G401.6 (cell line): ENCODE results near the gene CAMTA1.

Experiments
- FAIRE-seq: peaks from 2 replicates; lab custom pipeline; 2012; peaks lifted over from hg19 to GRCh38; lab: Jason Lieb, UNC

The CAMTA1 gene

GRCh38 chr1:6958407-6959030, 173.3 kb downstream of the CAMTA1 start:
- no peak for FAIRE-seq

GRCh38 chr1:6959491-6959890, 174.2 kb downstream of the CAMTA1 start:
- FAIRE-seq = no peak

GRCh38 chr1:6960291-6960811, 175.1 kb downstream of the CAMTA1 start:
- FAIRE-seq = no peak

DNA sequence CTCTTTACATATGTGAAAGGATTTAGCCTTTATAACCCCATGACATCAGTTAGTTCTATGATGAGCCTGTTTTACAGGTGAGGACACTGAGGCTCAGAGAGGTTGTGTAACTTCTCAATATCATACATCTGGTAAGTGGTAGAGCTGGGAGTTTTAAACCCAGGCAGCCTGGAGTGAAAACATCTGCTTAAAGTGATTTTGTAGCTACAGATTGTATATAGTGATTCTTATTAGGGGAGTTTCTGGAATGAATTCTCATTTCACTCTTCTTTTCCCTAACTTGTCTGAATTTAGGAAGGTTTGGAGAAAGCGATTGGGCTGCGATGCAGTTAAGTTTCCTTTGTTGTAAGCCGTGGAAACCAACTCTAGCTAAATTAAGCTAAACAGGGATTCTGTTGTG, 175.6 kb downstream of the CAMTA1 start:
- no peak for FAIRE-seq

GRCh38 chr1:6961289-6961688, 176.0 kb downstream of the CAMTA1 start:
- no peak for FAIRE-seq

- FAIRE-seq = no peak
Observed at GRCh38 chr1:6961905-6962477, 176.7 kb downstream of the CAMTA1 start.

DNA sequence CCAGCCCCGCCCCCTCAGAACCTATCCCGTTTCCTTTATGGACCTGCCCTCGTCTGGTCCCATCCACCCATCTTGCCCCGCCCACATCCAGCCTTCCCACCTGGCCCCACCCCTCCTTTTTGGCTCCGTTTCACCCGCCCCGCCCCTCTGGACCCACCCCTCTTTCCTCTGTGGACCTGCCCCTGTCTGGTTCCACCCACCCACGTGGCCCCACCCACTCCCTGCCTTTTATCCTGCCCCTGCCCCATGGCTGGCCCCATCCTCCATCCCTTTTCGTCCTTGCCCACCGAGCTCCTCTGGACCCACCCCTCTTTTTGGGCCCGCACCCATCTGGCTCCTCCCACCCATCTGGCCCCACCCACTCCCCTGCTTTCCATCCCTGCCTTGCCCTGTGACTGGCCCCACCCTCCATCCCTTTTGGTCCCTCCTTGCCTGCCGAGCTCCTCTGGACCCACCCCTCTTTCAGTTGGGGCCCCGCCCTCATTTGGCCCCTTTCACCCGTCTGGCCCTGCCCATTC, 177.3 kb downstream of the CAMTA1 start:
- FAIRE-seq = no peak

- peak; percentile 19 for FAIRE-seq
Observed at GRCh38 chr1:6962996-6963911, 178.0 kb downstream of the CAMTA1 start.

DNA sequence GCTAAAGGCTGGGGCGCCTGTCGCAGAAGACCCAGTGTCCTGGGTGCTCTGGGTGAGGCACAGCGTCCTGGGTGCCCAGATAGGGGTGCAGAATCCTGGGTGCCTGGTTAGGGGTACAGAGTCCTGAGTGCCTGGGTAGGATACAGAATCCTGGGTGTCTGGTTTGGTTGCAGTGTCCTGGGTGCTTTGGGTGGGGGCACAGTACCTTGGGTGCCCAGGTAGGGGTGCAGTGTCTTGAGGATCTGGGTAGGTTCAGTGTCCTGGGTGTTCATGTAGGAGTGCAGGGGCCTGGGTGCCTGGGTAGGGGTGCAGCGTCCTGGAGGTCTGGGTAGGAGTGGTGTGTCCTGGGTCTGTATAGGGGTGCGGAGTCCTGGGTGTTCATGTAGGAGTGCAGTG, 178.7 kb downstream of the CAMTA1 start:
- no peak for FAIRE-seq

- no peak for FAIRE-seq
Observed at GRCh38 chr1:6965083-6965934, 180.1 kb downstream of the CAMTA1 start.

GRCh38 chr1:6965935-6966241, 180.6 kb downstream of the CAMTA1 start:
- FAIRE-seq = no peak

DNA sequence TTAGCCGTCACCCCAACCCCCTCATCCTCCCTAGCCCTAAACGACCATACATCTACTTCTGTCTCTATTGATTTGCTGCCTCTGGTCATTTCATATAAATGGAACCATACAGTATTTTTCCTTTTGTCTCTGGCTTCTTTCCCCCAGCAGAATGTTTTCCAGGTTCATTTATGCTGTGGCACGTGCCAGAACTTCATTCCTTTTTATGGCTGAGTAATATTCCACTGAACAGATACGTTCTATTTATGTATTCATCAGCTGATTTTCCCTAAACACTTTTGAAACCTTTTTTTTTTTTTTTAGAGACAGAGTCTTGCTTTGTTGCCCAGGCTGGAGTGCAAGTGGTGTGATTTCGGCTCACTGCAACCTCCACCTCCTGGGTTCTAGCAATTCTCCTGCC, 181.1 kb downstream of the CAMTA1 start:
- no peak for FAIRE-seq

DNA sequence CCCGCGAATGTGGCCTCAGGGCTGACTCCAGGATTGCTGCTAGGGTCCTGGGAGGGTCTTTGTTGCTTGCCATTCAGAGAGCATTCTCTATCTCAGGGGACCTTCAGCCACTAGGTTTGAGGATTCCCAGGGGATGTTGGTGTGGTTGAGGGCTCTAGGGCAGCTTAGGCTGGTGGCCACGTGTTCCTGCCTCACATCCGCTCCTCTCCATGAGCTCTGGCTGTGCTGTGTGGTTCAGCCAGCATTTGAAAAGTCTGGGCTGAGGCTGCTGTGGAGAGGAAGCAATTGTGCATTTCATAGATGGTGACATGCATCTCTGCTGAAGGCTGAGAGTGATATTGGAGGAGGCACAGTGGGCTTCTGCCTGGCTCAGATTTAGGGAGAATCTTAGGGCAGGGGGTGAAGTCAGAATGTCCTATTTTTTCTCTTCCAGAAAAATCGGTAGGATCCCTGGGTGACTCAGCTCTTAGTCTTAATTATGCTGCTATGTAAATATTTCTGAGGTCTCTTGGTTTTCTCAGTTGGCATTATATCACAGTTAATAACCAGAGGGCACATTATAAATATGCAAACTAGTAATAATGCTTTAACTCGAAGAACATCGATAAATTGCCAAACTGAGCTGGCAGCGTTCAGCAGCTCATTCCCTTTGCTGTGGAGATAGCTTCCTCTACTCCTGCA, 182.3 kb downstream of the CAMTA1 start:
- no peak for FAIRE-seq

- no peak for FAIRE-seq
Observed at GRCh38 chr1:6969106-6969505, 183.9 kb downstream of the CAMTA1 start.

- FAIRE-seq = no peak
Observed at GRCh38 chr1:6969762-6970161, 184.5 kb downstream of the CAMTA1 start.

GRCh38 chr1:6970221-6970620, 185.0 kb downstream of the CAMTA1 start:
- no peak for FAIRE-seq

- no peak for FAIRE-seq
Observed at GRCh38 chr1:6971048-6971447, 185.8 kb downstream of the CAMTA1 start.

GRCh38 chr1:6971699-6972098, 186.4 kb downstream of the CAMTA1 start:
- no peak for FAIRE-seq

GRCh38 chr1:6972399-6972798, 187.1 kb downstream of the CAMTA1 start:
- FAIRE-seq = no peak

GRCh38 chr1:6975331-6976043, 190.2 kb downstream of the CAMTA1 start:
- no peak for FAIRE-seq

- no peak for FAIRE-seq
Observed at GRCh38 chr1:6976044-6976375, 190.8 kb downstream of the CAMTA1 start.
